GM12872 (cell line): ENCODE data around the gene WNT11.

Experiments
- CTCF ChIP-seq: IDR thresholded peaks from 3 replicates; pipeline ENCODE4 v1.5.1; 2011; ENCODE audit warnings: low read depth, mild to moderate bottlenecking, low read length, moderate library complexity; ENCODE audit not compliant: insufficient read depth

WNT11 gene

GRCh38 chr11:76194872-76195668, 11.2 kb downstream of the WNT11 start:
- TF ChIP-seq CTCF = no peak

- no peak for TF ChIP-seq CTCF
Measured at GRCh38 chr11:76193219-76193618, 13.1 kb downstream of the WNT11 start.

- TF ChIP-seq CTCF = no peak
Measured at GRCh38 chr11:76190376-76190775, 15.9 kb downstream of the WNT11 start.

GRCh38 chr11:76189682-76190081, 16.6 kb downstream of the WNT11 start:
- TF ChIP-seq CTCF = no peak

- no peak for TF ChIP-seq CTCF
Measured at GRCh38 chr11:76188873-76189272, 17.4 kb downstream of the WNT11 start.

GRCh38 chr11:76186776-76187279, 19.5 kb downstream of the WNT11 start:
- TF ChIP-seq CTCF = no peak

GRCh38 chr11:76185931-76186401, 20.3 kb downstream of the WNT11 start:
- TF ChIP-seq CTCF = no peak
